ENCODE measurements around the gene TMEM208. TPM values are rescaled to one million over a fixed set of nuclear protein-coding genes. Genes with fewer than 3 reads are reported as not detected.

Gene TMEM208
- total RNA-seq, 1 experiment from 2014 or later: 48.4 TPM

- TF ChIP-seq, protein P1, sequence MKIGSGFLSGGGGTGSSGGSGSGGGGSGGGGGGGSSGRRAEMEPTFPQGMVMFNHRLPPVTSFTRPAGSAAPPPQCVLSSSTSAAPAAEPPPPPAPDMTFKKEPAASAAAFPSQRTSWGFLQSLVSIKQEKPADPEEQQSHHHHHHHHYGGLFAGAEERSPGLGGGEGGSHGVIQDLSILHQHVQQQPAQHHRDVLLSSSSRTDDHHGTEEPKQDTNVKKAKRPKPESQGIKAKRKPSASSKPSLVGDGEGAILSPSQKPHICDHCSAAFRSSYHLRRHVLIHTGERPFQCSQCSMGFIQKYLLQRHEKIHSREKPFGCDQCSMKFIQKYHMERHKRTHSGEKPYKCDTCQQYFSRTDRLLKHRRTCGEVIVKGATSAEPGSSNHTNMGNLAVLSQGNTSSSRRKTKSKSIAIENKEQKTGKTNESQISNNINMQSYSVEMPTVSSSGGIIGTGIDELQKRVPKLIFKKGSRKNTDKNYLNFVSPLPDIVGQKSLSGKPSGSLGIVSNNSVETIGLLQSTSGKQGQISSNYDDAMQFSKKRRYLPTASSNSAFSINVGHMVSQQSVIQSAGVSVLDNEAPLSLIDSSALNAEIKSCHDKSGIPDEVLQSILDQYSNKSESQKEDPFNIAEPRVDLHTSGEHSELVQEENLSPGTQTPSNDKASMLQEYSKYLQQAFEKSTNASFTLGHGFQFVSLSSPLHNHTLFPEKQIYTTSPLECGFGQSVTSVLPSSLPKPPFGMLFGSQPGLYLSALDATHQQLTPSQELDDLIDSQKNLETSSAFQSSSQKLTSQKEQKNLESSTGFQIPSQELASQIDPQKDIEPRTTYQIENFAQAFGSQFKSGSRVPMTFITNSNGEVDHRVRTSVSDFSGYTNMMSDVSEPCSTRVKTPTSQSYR (CRISPR knock-in tag; IDR thresholded peaks at IDR 0.05): no peak
- no peak for TF ChIP-seq NR1H2 (CRISPR knock-in tag; IDR thresholded peaks at IDR 0.05)
- no peak for TF ChIP-seq ATF1 (CRISPR knock-in tag; IDR thresholded peaks at IDR 0.05)
- no peak for TF ChIP-seq NFATC4 (CRISPR knock-in tag; IDR thresholded peaks at IDR 0.05)
- no peak for TF ChIP-seq IRF2 (CRISPR knock-in tag; IDR thresholded peaks at IDR 0.05; ENCODE audit: borderline replicate concordance, low read depth)
- TF ChIP-seq NFE2L1 (CRISPR knock-in tag; IDR thresholded peaks at IDR 0.05): no peak
These were observed 33.4 kb upstream of the TMEM208 start (continued) for GRCh38 chr16:67193536-67193935.

- no peaks in the 10 kb centered on the region for H3K27me3 Mint-ChIP-seq (ENCODE audit: low read depth)
- POLR2A ChIA-PET: no interaction called here
- peak overlapping the region; percentile 87 for H3K4me3 Mint-ChIP-seq
- H3K9me3 Mint-ChIP-seq: no peaks in the 10 kb centered on the region
- CTCF ChIA-PET: no interaction called here
- DNase-seq (ENCODE audit: low spot score) (no peak), ATAC-seq (no peak)
- peaks cover 36% of the 10 kb centered on the region for H3K36me3 Mint-ChIP-seq
- peaks cover 29% of the 10 kb centered on the region for H3K4me1 Mint-ChIP-seq
- no peak overlapping the region for H3K27ac Mint-ChIP-seq
- TF ChIP-seq AR (CRISPR knock-in tag; IDR thresholded peaks at IDR 0.05): no peak
- TF ChIP-seq, protein P2, sequence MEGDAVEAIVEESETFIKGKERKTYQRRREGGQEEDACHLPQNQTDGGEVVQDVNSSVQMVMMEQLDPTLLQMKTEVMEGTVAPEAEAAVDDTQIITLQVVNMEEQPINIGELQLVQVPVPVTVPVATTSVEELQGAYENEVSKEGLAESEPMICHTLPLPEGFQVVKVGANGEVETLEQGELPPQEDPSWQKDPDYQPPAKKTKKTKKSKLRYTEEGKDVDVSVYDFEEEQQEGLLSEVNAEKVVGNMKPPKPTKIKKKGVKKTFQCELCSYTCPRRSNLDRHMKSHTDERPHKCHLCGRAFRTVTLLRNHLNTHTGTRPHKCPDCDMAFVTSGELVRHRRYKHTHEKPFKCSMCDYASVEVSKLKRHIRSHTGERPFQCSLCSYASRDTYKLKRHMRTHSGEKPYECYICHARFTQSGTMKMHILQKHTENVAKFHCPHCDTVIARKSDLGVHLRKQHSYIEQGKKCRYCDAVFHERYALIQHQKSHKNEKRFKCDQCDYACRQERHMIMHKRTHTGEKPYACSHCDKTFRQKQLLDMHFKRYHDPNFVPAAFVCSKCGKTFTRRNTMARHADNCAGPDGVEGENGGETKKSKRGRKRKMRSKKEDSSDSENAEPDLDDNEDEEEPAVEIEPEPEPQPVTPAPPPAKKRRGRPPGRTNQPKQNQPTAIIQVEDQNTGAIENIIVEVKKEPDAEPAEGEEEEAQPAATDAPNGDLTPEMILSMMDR (IDR thresholded peaks at IDR 0.05): no peak
- TF ChIP-seq, protein P3, sequence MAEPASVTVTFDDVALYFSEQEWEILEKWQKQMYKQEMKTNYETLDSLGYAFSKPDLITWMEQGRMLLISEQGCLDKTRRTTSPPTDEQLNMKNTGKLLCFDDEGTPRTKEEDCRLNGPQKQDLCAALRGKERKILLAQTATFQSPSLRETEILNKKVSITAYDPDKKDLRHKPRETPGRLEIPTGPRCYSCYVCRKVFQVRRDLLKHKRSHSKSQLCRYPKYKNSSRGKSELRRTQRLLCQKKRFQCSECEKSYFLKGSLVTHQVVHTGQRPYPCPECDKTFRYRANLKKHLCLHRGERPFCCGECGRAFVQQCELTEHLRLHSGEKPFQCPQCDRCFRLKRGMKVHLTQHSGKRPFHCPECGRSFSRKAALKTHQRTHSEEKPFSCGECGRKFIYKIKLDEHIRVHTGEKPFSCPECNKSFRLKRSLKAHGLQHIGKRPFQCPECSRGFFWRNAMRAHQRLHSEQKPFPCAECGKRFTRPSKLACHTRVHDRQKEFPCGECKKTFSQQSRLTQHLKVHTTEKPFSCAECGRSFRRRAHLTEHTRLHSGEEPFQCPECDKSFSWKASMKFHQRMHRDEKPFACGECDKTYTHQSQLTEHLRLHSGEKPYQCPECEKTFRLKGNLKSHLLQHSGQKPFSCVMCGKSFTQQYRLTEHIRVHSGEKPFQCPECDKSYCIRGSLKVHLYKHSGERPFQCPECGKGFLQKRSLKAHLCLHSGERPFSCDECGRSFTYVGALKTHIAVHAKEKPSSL (CRISPR knock-in tag; conservative IDR thresholded peaks at IDR 0.05): no peak
- no peak for TF ChIP-seq ZNF219 (CRISPR knock-in tag; IDR thresholded peaks at IDR 0.05; ENCODE audit: borderline replicate concordance)
- no peak for TF ChIP-seq IRF2 (CRISPR knock-in tag; IDR thresholded peaks at IDR 0.05; ENCODE audit: borderline replicate concordance, low read depth)
- TF ChIP-seq ZNF423 (CRISPR knock-in tag; IDR thresholded peaks at IDR 0.05): no peak
- no peak for TF ChIP-seq ATF3 (CRISPR knock-in tag; conservative IDR thresholded peaks at IDR 0.05)
- TF ChIP-seq, protein P4, sequence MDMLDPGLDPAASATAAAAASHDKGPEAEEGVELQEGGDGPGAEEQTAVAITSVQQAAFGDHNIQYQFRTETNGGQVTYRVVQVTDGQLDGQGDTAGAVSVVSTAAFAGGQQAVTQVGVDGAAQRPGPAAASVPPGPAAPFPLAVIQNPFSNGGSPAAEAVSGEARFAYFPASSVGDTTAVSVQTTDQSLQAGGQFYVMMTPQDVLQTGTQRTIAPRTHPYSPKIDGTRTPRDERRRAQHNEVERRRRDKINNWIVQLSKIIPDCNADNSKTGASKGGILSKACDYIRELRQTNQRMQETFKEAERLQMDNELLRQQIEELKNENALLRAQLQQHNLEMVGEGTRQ (CRISPR knock-in tag; IDR thresholded peaks at IDR 0.05): no peak
- no peak for TF ChIP-seq SMAD3 (CRISPR knock-in tag; IDR thresholded peaks at IDR 0.05; ENCODE audit: borderline replicate concordance)
- no peak for TF ChIP-seq NFYB (CRISPR knock-in tag; conservative IDR thresholded peaks at IDR 0.05; ENCODE audit: low read depth)
- no peak for TF ChIP-seq ZNF532 (CRISPR knock-in tag; IDR thresholded peaks at IDR 0.05; ENCODE audit: borderline replicate concordance)
- no peak for TF ChIP-seq USF1 (CRISPR knock-in tag; IDR thresholded peaks at IDR 0.05)
- TF ChIP-seq ZNF138 (CRISPR knock-in tag; conservative IDR thresholded peaks at IDR 0.05): no peak
- TF ChIP-seq FOXP1 (CRISPR knock-in tag; IDR thresholded peaks at IDR 0.05; ENCODE audit: borderline replicate concordance): no peak
- no peak for TF ChIP-seq ETV6 (CRISPR knock-in tag; IDR thresholded peaks at IDR 0.05)
These were observed 32.7 kb upstream of the TMEM208 start for GRCh38 chr16:67194260-67194659.

All from WTC11 (cell line).